Left ventricle myocardium inferior (tissue), 1 donor: ENCODE measurements around the gene SLC23A1. TPM values are rescaled to one million over a fixed set of nuclear protein-coding genes. Genes with fewer than 3 reads are reported as not detected.

Experiments
- DNase-seq: peaks from one replicate; pipeline ENCODE4 v3.0.0-alpha.2; 2020
- H3K27ac ChIP-seq: fragments of 200-600 bp; replicated peaks from 2 replicates; pipeline ENCODE4 v1.8.0; 2021
- H3K27me3 ChIP-seq: fragments of 200-600 bp; 2 replicates; pipeline ENCODE4 v1.8.0; 2021; ENCODE audit warnings: low read depth
- H3K36me3 ChIP-seq: fragments of 200-600 bp; 2 replicates; pipeline ENCODE4 v1.8.0; 2021
- H3K4me1 ChIP-seq: fragments of 200-600 bp; 2 replicates; pipeline ENCODE4 v1.8.0; 2021
- H3K4me3 ChIP-seq: fragments of 200-600 bp; 2 replicates; pipeline ENCODE4 v1.8.0; 2021; ENCODE audit warnings: mild to moderate bottlenecking, moderate library complexity
- H3K9me3 ChIP-seq: fragments of 200-600 bp; replicated peaks from 2 replicates; pipeline ENCODE4 v1.8.0; 2021
- CTCF ChIP-seq: fragments of 200-600 bp; IDR thresholded peaks from 2 replicates; pipeline ENCODE4 v1.8.0; 2021; ENCODE audit warnings: antibody characterized with exemption, mild to moderate bottlenecking, borderline replicate concordance
- intact Hi-C: fragments of 100-400 bp; cut with micrococcal nuclease; formaldehyde crosslinking; loops from one replicate; pipeline ENCODE4 v1.11.0; 2022
- long read RNA-seq: library from polyadenylated mRNA; unstranded; transcript quantifications from one replicate; pipeline ENCODE4 v2.0.0, GENCODE V29; 2021
- total RNA-seq: library from RNA; stranded (reverse); fragmentation: NEBNext Ultra II Directional; extraction: Animal tissue kit (Norgen Biotek cat#: 25700); gene quantifications from one replicate; pipeline ENCODE4 v1.2.1, GENCODE V29; 2021
- donor health status: DM: no; HTN: yes; CAD: no; lungs with severe emphysema.

The SLC23A1 gene
- not detected for total RNA-seq
- long read RNA-seq, result 0 reads

- peaks cover 30% of the 10 kb centered on the region for H3K4me1 ChIP-seq
- DNase-seq, result no peak
- intact Hi-C loops, result no loop called here
- H3K9me3 ChIP-seq, result no peaks in the 10 kb centered on the region
- no peaks in the 10 kb centered on the region for H3K36me3 ChIP-seq
- no peaks in the 10 kb centered on the region for H3K27me3 ChIP-seq
- H3K4me3 ChIP-seq, result no peak within 1 kb of the TSS
- TF ChIP-seq CTCF, result no peak
- H3K27ac ChIP-seq, result no peak within 1 kb of the TSS
Observed at GRCh38 chr5:139383275-139383992, at the start of gene SLC23A1. Gene SLC23A1 (minus strand): TSS chr5:139383297. CDS start chr5:139383253, 44 bp downstream.

GRCh38 chr5:139431706-139432105 lies 48.6 kb upstream of the SLC23A1 start:
- no peak for TF ChIP-seq CTCF
- no peaks in the 10 kb centered on the region for H3K27me3 ChIP-seq
- peaks cover 69% of the 10 kb centered on the region for H3K36me3 ChIP-seq
- intact Hi-C loops, result no loop called here
- no peak for DNase-seq
- no peak overlapping the region for H3K27ac ChIP-seq
- H3K9me3 ChIP-seq, result no peaks in the 10 kb centered on the region
- H3K4me3 ChIP-seq, result no peak overlapping the region
- H3K4me1 ChIP-seq, result no peaks in the 10 kb centered on the region

GRCh38 chr5:139430015-139430414 lies 46.9 kb upstream of the SLC23A1 start:
- H3K36me3 ChIP-seq, result peaks cover 69% of the 10 kb centered on the region

GRCh38 chr5:139426203-139426885 lies 43.2 kb upstream of the SLC23A1 start:
- H3K36me3 ChIP-seq, result peaks cover 66% of the 10 kb centered on the region
- intact Hi-C loops, result no loop called here
- H3K9me3 ChIP-seq, result no peaks in the 10 kb centered on the region
- no peak overlapping the region for H3K4me3 ChIP-seq
- no peak for DNase-seq
- peaks cover 3% of the 10 kb centered on the region for H3K4me1 ChIP-seq
- no peak for TF ChIP-seq CTCF
- no peaks in the 10 kb centered on the region for H3K27me3 ChIP-seq
- H3K27ac ChIP-seq, result no peak overlapping the region

More at GRCh38 chr5:139430015-139430414, 46.9 kb upstream of the SLC23A1 start:
- intact Hi-C loops, result no loop called here
- no peak for DNase-seq
- Histone ChIP-seq H3K27me3 (no peaks in the 10 kb centered on the region), H3K4me1 (no peaks in the 10 kb centered on the region), H3K4me3 (no peak overlapping the region), H3K9me3 (no peaks in the 10 kb centered on the region), H3K27ac (no peak overlapping the region)
- TF ChIP-seq CTCF, result no peak

GRCh38 chr5:139425497-139425896 lies 42.4 kb upstream of the SLC23A1 start:
- TF ChIP-seq CTCF, result no peak
- no peak for DNase-seq
- Histone ChIP-seq H3K27ac (no peak overlapping the region), H3K36me3 (peaks cover 66% of the 10 kb centered on the region), H3K4me3 (no peak overlapping the region), H3K27me3 (no peaks in the 10 kb centered on the region), H3K9me3 (no peaks in the 10 kb centered on the region), H3K4me1 (peaks cover 4% of the 10 kb centered on the region)
- intact Hi-C loops, result no loop called here
